HS-5 (cell line): Measurements from ENCODE around the gene IGF2R.

ENCODE experiments used
- DNase-seq: peaks from one replicate; pipeline ENCODE4 v3.0.0-alpha.2; 2012; ENCODE audit warnings: low read depth

IGF2R gene

DNA sequence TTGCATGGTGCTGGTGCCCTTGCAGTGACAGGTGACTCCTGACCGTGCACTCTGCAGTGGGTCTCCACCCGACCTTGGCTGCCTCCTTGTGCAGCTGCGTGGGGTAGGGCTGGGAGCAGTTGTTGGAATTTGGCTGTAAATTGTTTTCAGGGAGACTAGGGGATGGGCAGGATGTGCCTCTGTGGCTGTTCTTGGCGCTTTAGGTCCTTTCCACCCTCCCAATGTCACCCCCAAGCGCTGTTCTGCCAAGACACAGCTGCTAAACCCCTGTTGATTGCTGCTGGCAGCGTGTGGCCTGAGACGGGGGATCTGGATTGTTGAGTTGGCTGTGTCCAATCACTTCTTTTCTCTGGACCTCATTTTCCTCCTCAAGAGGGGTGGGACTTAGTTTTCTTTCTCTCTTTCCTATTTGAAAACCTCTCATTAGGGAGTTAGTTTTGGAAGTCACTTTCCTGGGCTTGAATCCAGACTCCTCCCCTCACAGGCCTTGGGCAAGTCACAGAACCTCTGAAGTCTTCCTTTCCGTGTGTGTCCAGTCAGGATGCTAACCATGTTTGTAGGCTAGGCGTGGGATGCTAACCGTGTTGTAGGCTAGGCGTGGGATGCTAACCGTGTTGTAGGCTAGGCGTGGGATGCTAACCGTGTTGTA lies 8.5 kb downstream of the IGF2R start:
- DNase-seq = no peak

DNA sequence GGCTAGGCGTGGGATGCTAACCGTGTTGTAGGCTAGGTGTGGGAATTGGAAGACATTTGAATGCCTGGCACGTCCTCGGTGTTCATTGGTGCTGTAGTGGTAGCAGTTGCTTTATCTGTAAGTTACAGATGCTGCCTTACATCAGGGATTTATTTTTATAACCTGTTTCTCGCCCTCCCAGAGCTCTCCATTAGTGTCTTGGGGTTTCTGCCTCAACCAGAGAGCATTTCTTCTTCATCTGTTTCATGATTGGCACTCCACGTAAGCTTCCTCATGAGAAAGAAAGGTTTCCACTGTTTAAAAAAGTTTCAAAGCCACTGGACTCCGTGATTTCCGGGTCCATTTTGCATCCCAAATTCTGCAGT lies 9.0 kb downstream of the IGF2R start:
- no peak for DNase-seq

DNA sequence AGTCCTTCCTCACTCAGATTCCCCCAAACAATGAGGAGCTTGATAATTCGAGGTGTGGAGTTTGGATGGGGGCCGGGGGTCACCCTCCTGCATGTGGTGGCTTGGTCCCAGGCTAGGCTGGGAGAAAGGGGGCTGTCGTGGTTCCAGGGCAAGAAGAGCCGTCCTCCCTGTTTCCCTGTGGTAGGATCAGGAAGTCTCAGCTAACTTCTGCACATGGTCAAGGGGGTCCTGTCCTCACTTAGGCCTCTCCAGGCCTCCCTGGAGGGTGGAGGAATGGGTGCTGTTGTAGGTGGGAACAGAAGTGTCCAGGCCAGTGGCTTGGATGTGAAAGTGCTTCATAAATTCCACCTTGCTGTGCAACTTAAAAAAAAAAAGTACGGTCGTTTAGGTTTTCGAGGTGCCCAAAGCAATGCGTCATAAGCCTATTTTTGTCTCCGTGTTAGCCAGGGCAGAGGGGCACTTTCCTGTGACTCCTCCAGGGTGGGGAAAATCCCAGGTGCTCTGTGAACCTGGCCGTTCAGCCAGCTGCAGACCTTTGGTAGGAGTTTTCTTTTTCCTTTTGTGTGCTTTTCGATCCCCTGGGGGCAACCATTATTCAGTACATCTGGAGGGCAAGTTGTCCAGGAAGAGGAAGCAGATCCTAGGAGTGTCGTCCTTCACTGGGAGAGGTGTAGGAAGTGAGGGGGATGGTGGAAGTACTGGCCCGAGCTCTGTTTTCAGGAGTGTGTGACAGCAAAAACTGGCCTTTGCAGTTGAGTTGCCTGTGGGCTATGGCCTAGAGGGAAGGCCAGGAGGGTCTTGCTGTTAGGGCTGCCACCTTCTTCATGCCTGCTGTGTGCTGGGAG lies 9.6 kb downstream of the IGF2R start:
- no peak for DNase-seq

DNA sequence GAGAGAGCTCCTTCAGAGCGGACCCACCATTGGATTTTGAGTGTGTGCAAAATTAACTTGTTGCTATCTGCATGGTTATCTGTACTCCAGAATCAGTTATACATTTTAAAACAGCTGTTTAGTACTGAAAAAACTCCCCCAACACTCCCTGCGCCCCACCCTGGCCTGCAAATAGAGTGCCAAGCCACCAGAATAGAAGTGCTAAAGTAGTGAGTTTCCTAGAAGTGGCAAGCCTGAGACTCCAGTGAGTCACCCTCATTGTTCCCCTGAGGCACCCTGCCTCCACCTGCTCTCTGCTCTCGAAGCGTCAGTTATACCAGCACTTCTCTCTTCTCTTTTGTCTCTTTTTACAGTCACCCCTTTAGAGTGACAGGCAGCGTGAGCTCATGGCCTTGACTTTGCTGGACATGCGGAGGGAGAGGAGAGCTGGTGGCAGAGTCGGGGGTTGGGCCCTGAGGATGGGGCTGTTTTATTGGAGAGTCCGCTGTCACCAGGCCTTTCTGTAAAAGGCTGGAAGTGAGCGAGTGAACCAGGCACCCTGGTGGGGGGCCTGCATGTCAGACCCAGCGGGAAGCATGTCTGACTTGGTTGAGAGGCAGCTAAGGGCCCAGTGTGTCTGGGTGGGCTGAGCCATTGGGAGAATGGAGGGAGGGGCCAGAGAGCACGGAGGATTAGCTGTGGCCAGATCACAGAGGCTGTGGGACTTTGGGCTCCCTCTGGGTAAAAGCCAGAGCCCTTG lies 10.4 kb downstream of the IGF2R start:
- DNase-seq = no peak

DNA sequence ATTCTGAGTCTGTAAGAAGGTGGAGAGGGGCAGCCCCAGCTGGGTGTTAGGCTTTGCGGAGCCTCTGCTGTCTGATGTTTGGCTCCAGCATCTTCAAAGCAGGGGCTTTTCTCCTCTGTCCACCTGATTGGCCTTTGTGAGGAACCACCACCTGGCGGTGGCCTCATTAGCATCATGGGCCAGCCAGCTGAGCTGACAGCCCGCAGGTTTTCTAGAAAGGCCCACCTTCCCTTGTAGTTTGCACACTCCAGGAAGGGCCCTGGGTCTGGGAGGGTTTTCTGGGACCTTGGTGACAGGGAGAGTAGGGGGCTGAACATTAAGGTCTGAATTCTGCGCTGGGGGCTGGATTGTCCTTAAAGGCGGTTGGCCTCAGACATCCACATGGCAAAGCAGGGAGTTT lies 11.6 kb downstream of the IGF2R start:
- no peak for DNase-seq

DNA sequence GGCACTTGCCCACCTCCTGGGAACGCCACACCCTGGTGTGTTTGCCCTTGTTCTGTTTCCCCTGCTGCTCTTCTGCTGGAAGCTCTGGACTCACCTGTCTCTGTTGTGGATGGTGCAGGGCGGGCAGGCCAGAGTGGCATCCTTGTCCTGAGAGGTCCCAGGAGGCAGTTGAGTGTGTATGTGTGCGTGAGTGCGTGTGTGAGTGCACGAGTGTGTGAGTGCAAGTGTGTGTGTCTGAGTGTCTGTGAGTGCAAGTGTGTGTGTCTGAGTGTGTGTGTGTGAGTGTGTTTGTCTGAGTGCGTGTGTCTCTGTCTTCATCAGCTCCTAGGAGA lies 12.2 kb downstream of the IGF2R start:
- DNase-seq = no peak

DNA sequence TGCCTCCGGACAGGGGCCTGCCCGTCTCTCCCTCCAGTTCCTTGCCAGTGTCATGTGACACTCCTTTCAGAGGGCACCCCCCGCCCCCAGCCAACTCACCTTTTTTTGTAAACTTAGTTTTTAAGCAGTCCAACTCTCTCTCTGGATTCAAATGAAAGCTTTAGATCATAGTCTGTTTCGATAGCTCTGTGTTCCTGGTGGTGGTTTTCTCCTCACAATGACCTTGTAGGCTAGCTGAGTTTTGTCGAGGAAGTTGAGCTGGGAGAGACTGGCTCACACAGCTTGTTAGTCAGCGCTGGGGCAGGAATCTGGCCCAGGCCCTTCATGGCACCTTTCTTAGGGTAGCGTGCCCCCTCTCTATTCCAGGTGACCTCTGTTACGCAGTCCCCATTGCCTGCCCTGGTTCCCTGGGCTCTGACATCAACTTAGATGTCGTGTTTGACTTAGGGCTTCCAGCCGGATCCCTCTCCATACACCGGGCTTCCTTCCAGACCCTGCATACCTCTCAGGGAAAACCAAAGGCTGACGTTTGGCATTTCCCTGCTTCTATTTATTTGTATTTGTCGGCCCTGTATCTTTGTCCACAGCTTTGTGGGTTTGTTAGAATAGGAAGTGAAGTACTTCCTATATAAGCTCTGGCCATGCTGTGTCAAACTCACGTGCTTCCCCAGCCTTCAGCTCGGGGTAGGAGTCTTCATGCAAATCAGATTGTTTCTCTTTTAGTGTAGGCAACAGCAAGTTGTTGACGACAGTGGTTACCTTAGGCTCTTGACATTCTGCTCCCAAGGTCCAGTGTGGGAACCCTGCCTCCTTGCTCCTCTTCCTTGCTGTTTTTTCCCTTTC lies 12.7 kb downstream of the IGF2R start:
- DNase-seq = no peak

DNA sequence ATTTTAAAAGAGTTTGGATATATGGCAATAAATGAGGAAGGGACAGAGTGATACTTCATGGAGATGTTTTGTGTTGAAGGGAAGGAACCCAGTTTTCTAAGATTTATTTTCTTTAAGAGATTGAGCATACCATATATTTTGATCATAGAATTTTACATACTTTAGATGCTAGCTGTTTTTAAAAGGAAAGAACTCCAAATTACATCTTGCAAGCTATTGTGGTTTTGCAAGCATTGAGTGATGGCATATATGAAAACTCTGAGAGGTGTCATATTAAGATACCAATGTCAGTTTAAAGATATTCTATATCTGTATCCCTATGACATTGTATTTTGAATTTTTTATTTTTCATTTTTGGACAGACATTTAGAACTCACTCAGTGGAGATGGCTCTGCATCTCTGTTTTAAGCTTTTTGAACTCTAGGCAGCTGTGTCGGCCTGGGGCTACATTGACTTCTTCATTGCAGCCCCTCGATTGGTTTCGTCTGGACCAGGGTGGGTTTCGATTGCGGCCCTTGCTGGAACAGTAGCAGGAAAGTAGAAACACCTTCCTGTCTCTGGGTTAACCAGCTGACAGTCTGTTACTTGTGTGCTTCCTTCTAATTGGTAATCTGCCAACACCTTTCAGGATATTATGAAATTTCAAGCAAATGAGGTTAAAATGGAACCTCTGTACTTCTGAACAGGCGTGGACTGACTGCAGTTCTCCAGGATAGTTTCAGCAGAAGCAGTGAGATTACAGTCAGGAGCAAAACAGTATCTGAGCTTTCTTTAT lies 14.0 kb downstream of the IGF2R start:
- DNase-seq = no peak

DNA sequence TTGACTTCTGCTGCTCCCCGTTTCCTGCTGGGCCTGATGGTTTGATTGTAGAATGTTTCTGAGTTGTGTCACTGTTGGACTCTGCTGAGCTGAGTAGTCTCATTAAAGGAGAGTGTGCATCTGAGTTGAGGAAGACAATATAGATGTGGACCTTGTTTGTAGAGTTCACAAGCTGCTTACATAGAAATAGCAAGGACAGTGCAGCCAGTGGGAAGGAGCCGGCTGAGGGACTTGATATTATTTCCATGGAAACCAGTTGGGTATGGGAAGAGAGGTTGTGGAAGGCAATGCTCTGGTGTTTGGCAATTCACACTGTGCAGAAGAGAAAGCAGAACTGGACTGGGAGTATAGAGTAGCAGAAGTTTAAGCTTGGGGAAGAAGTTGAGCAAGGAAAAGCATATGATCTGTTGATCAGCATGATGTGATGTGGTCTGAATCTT lies 14.8 kb downstream of the IGF2R start:
- DNase-seq = no peak

DNA sequence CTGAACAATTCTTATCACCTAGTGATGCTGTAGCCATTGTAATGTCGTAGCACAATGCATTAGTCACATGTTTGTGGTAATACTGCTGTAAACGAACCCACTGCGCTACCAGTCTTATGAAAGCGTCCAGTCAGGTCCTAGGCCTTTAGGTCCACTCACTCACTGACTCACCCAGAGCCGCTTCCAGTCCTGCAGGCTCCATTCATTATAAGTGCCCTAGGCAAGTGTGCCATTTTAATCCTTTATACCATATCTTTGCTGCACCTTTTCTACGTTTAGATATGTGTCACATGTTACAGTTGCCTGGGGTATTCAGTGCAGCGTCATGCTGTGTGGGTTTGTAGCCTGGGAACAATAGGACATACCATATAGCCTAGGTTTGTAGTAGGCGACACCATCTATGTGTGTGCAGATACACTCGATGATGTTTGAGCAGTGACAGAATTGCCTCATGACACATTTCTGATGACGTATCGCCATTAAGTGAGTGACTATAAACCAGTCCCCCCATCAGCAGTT lies 15.4 kb downstream of the IGF2R start:
- DNase-seq = no peak

DNA sequence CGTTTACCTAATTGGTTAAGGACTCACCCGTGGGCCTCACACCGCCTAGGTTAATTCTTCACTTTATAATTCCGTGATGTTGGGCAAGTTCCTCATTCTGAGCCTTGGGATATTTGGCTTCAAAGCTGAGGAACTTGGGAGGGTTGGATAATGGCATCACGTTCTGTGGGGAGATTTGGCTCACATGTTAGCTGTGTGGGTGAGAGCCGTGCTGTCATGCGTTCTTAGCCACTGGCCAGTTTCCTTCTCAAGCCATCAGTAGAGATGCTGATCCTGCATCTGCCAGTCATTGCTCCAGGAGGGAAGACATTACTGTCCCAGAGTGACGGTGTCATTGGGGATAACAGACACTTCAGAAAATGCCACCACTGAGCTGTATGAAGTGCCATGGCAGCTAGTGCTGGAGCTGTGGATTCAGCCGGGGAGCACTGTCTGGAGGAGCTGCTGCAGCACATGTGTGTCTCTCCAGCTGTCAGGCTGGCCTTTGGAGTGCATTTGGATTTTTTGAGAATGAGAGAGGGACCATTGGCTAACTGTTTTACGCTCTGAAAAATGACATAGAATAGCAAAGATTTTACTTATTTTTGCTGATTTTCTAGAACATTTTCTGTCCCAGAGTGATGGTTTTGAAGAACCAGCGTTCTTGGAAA lies 16.5 kb downstream of the IGF2R start:
- DNase-seq = no peak

DNA sequence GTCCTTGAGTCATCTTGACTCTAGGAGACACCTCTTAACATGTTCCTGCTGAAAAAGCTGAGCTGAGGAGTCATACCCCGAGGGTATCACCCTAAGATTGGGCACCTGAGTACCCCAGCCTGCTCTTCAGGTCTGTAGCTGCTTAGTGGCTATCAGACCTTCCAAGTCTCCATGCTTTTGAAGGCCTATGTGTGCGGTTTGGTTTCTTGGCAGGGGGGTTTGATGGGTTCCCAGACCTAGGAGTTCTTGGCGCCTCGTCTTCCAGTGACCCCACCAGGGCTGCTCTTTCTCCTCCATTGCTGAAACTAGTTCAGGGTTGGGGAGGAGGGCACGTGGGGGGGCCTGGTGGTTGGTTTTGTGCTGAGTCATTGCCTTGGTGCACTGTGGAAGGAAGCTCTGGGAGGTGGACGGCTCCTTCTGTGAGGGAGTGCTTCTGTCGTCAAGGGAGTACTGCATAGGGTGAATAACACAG lies 20.1 kb downstream of the IGF2R start:
- DNase-seq = no peak

DNA sequence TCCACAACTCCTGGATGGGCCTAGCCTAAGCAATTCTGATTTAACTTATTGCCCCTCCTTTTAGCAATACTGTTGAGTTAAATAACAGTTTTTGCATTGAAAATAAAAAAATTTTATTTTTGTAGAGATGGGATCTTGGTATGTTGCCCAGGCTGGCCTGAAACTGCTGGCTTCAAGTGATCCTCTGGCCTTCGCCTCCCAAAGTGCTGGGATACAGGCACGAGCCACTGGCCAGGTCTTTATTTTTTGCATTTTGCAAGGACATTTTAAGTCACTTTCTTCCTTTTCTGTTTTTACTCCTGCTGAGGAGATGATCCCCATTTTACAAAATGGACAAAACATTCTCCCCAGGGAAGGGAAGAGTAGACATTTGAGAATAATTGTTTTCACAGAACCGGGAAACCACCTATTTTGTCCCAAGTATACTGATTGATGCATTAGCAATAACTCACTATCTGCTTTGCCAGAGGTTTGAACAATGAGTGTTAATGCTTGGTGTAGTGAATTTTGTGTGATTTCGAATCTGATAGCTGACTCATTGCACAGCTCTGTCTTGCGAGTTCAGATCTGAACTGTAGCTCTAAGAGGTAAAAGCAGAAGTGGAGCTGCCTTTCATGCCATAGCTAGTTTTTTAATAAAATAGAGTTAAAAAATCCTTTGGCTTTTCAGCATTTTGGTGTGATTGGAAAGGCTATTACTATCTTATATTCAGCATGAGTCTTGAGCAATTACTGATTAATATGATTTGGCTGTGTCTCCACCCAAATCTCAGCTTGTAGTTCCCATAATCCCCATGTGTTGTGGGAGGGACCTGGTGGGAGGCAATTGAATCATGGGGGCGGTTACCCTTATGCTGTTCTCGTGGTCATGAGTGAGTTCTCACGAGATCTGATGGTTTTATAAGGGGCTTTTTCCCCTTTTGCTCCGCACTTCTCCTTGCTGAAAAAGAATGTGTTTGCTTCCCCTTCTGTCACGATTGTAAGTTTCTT lies 20.9 kb downstream of the IGF2R start:
- no peak for DNase-seq

DNA sequence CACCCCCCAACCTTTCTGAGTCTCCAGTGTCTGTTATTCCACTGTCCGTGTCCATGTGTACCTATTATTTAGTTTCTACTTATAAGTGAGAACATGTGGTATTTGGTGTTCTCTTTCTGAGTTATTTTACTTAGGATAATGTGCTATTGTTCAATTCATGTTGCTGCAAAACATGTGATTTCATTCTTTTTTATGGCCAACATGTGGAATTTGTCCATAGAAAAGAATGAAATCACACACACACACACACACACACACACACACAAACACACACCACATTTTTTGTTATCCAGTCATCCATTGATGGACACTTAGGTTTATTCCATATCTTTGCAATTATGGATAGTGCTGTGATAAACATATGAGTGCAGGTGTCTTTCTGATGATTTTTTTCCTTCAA lies 23.5 kb downstream of the IGF2R start:
- no peak for DNase-seq

DNA sequence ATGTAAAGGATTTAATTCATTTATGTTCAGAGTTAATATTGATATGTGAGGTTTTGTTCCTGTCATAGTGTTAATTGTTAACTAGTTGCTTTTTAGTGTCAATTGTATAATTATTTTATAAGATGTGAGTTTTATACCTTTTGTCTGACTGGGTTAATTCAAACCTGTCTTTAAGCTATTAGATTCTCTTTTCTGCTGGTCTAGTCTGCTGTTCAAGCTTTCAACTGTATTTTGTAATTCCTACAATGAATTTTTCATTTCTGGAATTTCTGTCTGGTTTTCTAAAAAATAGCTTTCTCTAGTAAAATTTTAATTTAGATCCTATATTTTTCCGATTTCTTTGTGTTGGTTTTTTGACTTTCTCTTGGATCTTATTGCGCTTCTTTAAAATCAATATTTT lies 26.5 kb downstream of the IGF2R start:
- no peak for DNase-seq

DNA sequence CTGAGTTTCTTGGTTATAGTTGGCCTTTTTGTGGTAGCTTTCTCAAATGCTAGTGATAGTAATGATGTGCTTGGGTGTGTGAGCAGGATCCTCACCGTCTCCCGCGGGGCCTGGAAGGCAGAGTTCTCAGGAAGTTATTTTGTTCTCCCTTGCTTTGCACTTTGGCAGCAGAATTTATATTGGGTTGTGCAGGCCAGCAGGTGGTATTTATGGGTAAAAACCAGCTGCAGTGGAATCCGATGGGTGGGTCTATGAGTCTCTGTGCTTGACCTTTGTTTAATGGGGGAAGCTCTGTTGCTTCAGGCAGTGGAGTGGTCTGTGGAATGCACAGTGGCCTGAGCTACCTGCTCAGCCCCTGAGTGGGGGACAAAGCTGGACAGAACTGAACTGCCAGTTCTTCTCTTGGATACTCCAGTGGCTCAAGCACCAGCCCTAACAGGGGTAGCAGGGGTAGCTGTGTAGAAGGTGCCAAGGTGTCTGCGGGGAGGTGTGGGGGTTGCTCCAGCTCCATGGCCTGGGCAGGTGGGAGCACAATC lies 27.3 kb downstream of the IGF2R start:
- no peak for DNase-seq

DNA sequence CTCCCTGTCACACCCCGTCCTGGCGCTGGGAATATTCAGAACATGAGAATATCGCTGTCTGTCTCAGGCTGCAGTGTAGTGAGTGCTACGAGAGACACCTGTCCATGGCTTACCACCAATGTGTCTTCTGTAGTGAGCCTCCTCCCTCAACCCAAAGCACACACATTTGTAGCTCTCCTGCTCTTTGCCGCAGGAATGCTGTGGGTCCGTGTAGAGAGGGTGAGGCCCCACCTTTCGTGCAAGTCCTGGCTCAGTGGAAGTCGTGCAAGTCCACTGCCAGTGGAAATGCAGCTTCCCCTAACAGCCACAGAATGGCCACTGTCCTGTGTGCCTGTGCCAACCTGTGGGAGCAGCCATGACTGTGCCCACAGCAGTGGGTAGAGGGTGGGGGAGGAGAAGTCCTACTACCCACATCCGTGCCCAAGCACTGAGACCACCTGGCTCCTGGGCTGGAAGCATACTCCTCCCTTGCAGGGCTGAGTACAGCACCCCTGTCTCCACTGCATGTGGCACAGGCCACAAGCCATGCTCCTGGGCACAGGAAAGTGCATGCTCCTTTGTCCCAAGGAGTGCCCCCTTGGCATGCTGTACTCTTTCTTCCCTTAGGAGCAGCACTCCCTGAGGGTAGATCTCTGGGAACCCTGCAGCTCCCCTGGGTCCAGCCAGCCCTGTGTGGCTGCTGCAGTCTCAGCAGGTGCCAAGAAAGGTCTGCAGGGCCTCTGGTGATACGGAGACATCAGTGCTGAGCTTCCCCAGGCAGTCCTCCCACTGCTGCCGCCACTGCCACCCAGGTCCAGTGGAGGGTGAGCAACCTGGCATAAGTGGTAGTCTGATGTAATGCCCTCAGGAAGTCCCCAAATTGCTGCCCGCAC lies 28.0 kb downstream of the IGF2R start:
- DNase-seq = no peak

DNA sequence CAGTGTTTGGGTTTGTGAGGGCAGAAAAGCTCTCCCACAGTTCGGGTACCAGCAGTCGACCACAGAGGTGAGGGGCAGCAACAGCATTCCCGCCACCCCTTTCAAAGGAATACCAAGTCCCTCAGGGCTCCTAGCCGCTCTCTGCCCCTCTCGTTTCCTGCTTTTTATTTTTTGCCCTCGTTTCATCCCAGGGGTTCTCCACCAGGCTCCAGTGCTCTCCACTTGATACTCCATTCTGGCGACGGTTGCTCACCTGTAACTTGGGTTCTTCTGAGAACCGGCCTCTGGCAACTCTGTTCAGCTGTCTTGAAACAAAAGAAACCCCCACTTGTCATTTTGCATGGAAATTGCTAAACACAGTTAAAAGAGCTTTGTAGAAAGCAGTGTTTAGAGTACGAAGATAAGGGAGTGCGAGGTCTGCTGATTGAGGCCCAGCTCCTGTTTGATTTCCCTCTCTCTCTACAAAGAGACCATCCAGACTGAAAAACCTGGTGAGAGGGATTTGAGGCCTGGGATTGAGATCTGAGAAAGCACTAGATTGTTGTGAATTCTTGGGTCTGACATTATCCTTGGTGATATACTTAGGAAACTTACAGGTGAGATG lies 28.7 kb downstream of the IGF2R start:
- no peak for DNase-seq
